GM20000 (cell line): Measurements from ENCODE around the gene CDH13.

Experiments used
- DNase-seq: peaks from one replicate; pipeline ENCODE4 v3.0.0; 2012; ENCODE audit warnings: low spot score
- CTCF ChIP-seq: IDR thresholded peaks from 2 replicates; pipeline ENCODE4 v1.5.1; 2012; ENCODE audit warnings: mild to moderate bottlenecking, control low read depth; ENCODE audit errors: extremely low read depth, missing control alignments

The CDH13 gene

GRCh38 chr16:82709987-82710386, 83.2 kb downstream of the CDH13 start:
- DNase-seq, result no peak
- no peak for TF ChIP-seq CTCF

- TF ChIP-seq CTCF, result no peak
- no peak for DNase-seq
Measured at GRCh38 chr16:82713778-82714177, 87.0 kb downstream of the CDH13 start.

DNA sequence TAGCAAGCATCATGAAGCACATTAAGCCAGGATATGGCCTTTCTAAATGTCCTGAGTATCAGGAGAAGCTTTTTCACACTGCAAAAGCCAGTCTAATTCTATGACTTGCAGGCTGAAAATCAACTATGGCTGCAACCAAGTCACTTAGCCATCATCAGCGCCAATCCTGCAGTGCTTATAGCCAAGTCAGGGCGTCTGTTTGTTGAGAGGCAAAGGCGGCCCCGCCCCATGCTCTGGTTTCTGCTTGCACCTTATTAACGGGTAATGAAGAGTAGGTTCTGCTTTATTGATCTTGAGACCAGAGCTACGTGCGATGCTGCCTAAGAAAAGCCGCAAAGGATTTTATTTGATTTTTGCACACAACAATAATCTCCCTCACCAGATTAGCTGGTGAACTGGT, 88.4 kb downstream of the CDH13 start:
- no peak for TF ChIP-seq CTCF
- no peak for DNase-seq

- no peak for TF ChIP-seq CTCF
- no peak for DNase-seq
Measured at GRCh38 chr16:82715833-82716232, 89.1 kb downstream of the CDH13 start.

- no peak for TF ChIP-seq CTCF
- no peak for DNase-seq
Measured at GRCh38 chr16:82716361-82716855, 89.6 kb downstream of the CDH13 start.

DNA sequence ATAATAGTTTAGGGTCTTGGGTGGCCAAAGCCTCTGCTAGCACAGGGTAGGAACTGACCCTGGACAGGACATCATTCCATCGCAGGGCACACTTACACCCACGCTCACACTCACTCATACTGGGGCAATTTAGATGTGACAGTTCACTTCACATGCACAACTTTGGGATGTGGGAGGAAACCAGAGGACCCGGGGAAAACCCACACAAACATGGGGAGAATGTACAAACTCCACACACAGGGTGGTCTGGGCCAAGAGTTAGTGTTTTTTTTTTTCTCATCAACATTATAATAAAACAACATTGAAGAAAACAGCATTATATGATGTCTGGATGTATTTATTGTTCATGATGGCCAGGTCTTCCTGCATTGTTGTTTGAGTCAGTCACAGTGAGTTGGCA, 93.6 kb downstream of the CDH13 start:
- no peak for TF ChIP-seq CTCF

GRCh38 chr16:82726306-82726705, 99.5 kb downstream of the CDH13 start:
- DNase-seq, result no peak
- TF ChIP-seq CTCF, result no peak

More for the DNA sequence above, 93.6 kb downstream of the CDH13 start:
- no peak for DNase-seq
